GM18520 (cell line): ENCODE data around the gene GDAP2.

Experiments used
- ATAC-seq: cut with Tn5 transposase; IDR thresholded peaks from one replicate; pipeline ENCODE4 v1.9.1; 2021; ENCODE audit not compliant: unreplicated experiment

Gene GDAP2

DNA sequence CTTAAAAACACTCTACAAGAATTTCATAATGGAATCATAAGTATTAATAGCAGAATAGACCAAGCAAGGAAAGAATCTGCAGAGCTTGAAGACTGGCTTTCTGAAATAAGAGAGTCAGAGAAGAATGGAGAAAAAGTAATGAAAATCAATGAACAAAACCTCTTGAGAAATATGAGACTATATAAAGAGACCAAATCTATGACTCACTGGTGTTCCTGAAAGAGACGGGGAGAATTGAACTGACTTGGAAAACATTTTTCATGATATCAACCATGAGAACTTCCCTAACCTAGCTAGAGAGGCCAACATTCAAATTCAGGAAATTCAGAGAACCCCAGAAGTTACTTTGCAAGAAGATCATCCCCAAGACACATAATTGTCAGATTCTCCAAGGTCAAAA is 85.6 kb downstream of the GDAP2 start:
- no peak for ATAC-seq

DNA sequence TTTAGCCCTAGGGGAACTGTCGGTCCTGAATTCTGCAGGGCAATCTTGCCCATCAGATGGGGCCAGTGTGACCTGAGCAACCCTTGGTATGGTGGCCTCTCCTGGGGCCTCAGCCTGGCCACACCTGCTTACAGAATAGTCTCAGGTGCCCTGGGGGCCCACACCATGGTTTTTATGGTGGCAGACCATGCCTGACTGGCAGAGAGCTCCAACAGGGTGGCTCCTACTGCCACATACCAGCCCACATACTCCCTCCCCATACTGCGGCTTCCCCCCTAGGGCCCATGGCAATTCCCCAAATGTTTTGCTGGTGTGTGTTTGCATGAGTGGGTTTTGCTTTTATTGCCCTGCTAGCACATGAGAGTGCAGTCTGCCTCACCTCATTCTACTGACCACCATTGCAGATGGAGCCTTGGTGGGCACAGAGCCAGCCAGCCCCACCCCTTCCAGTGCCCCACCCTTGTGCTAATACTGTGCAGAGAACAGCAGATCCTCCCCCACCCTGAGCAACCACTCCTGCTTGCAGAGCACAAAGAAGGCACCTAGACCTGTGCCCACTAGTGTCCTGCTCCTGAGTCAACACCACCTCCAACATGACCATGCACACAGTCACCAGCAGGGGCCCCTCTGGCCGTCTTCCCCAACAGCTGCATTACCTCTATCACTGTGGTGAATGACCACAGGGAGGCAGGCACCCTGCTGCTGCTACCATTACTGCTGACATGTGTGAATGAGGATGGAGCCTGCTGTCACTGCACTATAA is 86.8 kb downstream of the GDAP2 start:
- no peak for ATAC-seq

- no peak for ATAC-seq
Observed at GRCh38 chr1:117841117-117841650, 88.2 kb downstream of the GDAP2 start.

DNA sequence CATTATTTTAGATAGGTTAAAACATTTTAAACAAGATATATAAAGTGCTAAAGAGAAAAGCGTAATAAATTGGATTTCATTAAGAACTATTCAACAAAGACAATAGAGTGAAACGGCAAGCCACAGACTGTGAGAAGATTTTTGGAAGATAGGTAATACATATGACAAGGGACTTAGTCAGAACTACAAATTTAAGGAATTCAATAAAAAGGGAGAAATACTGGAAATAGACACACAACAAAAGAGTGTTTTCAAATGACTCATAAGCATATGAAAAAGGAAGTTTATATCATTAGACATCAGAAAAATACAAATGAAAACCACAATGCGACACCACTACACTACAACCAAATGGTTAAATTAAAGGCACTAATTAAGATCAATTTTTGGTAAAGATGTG is 90.5 kb downstream of the GDAP2 start:
- ATAC-seq: no peak

- no peak for ATAC-seq
Observed at GRCh38 chr1:117836069-117836468, 93.4 kb downstream of the GDAP2 start.

DNA sequence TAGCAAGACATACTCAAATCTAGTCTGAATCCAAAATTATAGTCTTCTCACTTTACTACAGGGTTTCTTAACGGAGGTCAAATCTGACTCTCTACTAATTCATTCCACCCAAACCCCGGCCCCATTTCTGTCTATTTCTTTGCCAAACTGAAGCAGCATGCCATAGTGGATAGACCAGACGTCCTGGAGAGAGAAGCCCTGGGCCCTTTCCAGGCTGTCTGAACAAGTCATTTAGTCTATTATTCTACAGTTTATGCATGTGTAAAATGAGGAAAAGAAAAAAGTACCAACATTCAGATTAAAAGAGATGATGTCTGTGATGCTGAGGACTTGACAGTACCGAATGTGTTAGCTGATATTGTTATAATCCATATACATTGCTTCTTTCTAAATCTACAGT is 95.0 kb downstream of the GDAP2 start:
- ATAC-seq: no peak

GRCh38 chr1:117832453-117832852 is 97.0 kb downstream of the GDAP2 start:
- no peak for ATAC-seq

GRCh38 chr1:117830222-117830621 is 99.2 kb downstream of the GDAP2 start:
- no peak for ATAC-seq

- ATAC-seq: no peak
Observed at GRCh38 chr1:117828201-117828600, 101.2 kb downstream of the GDAP2 start.

GRCh38 chr1:117826540-117827078 is 102.8 kb downstream of the GDAP2 start:
- no peak for ATAC-seq

DNA sequence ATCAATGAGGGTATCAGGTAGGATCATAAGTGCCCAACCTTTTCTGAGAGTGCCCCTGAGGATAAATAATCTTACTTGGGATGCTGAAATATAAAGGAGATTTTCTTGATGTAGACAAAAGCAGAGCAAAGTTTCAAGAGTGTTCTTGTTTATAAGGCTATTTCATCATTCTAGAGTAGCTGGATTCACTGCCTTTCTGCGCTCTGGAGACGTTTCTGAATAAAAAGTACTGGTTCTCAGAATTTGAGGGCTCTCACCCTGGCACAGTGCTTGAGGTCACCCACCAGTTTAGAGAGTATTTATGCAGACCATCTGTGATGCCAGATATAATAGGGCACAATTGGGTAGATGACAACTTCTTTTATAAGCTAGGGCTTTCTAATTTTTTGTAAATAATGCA is 103.3 kb downstream of the GDAP2 start:
- ATAC-seq: no peak

GRCh38 chr1:117825414-117825813 is 104.0 kb downstream of the GDAP2 start:
- no peak for ATAC-seq

GRCh38 chr1:117824616-117825015 is 104.8 kb downstream of the GDAP2 start:
- ATAC-seq: no peak

DNA sequence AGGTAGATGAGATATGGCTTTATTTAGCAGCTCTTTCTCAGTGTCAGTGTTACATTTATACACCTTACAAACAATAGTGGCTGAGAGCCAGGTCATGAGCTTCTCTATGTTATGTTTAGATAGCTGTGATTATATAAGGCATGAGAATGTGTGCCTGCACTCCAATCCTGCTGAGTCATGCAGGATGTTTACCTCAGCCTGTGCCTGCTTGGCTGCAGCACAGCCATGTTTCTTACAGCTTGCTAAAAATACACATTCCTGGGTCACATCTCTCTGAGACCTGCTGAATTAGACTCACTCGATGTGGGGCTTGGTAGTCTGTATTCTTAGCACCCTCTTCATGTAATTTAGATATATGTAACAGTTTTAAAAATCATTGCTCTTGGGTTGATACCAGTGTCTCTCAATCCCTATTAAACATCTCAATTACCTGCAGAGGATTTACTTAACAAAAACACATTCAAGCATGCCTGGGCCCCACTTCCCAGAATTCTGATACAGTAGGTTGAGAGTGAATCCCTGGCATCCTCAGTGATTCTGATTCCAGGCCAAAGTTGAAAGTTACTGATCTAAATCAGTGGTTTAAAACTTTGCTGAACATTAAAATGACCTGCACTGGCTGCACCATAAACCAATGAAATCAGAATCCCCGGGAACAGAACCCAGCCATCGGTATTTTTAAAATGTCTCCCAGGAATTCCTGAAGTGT is 107.5 kb downstream of the GDAP2 start:
- ATAC-seq: no peak

DNA sequence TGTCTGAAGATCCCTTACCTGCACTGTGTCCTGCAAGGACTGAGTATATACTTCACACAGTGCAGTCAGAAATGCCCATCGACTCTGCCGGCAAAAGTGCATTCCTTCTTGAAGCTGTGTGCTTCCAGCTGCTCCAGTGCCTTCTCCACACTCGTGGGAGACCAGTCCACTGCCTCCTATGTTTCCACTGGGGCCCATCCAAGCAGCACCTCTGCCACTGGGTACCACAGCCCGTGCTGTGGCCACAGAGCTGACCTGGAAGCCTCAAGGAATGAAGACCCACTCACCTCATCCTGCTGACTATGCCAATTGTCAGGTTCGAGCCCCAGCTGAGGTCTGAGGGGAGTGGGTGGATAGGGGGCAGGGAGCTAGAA is 108.1 kb downstream of the GDAP2 start:
- no peak for ATAC-seq

DNA sequence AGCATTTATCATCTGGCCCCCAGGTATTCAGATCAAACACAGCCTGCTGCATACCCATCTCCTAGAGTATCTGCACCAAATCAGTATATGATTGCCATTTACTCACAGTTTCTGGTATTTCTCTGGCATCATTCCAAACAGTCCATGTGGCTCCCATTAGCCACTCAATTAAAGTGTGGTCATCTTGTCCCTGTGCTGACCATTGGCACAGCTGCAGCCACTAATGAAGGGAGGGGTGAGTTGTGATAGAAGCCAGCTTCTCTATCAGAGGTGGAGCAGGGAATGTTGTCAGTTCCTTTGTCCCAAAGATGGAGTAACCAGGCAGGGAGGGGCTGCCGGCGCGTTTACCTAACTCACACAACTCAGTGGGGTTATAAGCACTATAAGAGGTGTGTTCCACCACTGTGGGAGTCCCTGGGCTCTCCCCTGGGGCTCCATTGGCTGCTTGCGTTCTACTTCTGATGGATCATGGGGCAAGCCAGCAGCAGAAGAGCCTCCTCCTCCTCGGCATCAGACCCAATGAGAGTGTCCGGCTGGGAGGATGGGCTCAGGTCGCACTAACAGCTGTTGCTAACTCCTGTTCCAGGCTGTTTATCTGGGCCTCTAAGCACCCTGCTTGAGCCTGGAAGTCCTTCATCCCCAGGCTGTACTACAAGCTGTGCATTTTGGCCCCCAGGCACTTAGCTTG is 108.6 kb downstream of the GDAP2 start:
- ATAC-seq: no peak

DNA sequence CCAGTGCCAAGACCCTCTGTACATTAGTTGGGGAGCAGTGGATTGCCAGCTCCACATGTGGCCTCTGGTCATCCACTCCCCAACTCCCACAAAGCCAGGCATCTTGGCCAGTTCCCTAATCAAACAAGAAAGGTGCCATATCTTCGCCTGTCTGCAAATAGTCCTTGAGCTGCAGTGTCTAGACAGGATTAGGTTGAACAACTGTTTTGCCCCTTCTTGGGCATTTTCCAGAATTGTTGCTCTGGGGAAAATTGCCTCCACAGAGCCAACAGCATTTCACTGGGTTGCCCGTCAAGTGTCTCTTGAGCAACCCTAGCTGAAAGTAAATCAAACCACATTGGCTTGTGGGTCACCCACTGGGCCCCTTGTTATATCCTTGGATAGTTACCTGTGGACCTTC is 109.3 kb downstream of the GDAP2 start:
- no peak for ATAC-seq

DNA sequence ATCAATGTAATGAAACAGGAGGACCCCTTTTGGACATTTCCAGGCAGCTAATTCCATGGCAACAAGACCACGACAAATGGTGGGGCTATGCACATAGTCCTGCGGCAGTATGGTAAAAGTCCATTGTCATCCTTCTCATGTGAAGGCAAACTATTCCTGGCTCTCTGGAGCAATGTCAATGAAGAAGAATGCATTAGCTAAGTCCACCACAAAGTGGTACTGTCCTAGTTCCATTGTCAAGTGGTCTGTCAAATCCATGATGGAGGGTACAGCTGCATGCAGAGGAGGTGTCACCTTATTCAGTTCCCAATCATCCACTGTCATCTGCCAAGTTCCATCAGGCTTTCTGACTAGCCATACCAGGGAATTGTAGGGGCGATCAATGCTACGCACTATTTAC is 110.1 kb downstream of the GDAP2 start:
- ATAC-seq: no peak

GRCh38 chr1:117818456-117818855 is 111.0 kb downstream of the GDAP2 start:
- no peak for ATAC-seq

- ATAC-seq: no peak
Observed at GRCh38 chr1:117817629-117818028, 111.8 kb downstream of the GDAP2 start.

GRCh38 chr1:117815926-117816325 is 113.5 kb downstream of the GDAP2 start:
- no peak for ATAC-seq
